T-helper 1 cell (primary cell): ENCODE measurements around the gene DRC3.
"Not testable (repeated sequence)": the region's sequence is repeated elsewhere in the genome, so short reads cannot be mapped to it uniquely, and the experiment has no call there.

Experiments used
- DNase-seq, 5 donors: peaks; one replicate each; pipeline ENCODE4 v3.0.0-alpha.2; 2012 to 2020

DRC3 gene

GRCh38 chr17:17941015-17941414, 31.6 kb upstream of the DRC3 start:
- no peak for DNase-seq

- DNase-seq = no peak
These were observed 29.8 kb upstream of the DRC3 start for GRCh38 chr17:17942846-17943245.

GRCh38 chr17:17943281-17943984, 29.2 kb upstream of the DRC3 start:
- DNase-seq = no peak

GRCh38 chr17:17944242-17944641, 28.4 kb upstream of the DRC3 start:
- no peak for DNase-seq

GRCh38 chr17:17944743-17945142, 27.9 kb upstream of the DRC3 start:
- no peak for DNase-seq

GRCh38 chr17:17946093-17946492, 26.6 kb upstream of the DRC3 start:
- no peak for DNase-seq

GRCh38 chr17:17947309-17947708, 25.4 kb upstream of the DRC3 start:
- no peak for DNase-seq

- DNase-seq = no peak
These were observed 24.7 kb upstream of the DRC3 start for GRCh38 chr17:17947966-17948365.

GRCh38 chr17:17950347-17950746, 22.3 kb upstream of the DRC3 start:
- DNase-seq = no peak

GRCh38 chr17:17950806-17951205, 21.9 kb upstream of the DRC3 start:
- DNase-seq = no peak

- no peak for DNase-seq
These were observed 21.1 kb upstream of the DRC3 start for GRCh38 chr17:17951524-17951923.

GRCh38 chr17:17952691-17953090, 20.0 kb upstream of the DRC3 start:
- no peak for DNase-seq

- no peak for DNase-seq
These were observed 18.6 kb upstream of the DRC3 start for GRCh38 chr17:17954079-17954478.

- not testable (repeated sequence) for DNase-seq
These were observed 16.8 kb upstream of the DRC3 start for GRCh38 chr17:17955790-17956341.

- DNase-seq = no peak
These were observed 15.1 kb upstream of the DRC3 start for GRCh38 chr17:17957584-17957916.

GRCh38 chr17:17958982-17959381, 13.7 kb upstream of the DRC3 start:
- peak in 1 of 5 donors; percentile 13 for DNase-seq

- peak in 1 of 5 donors; percentile 80 for DNase-seq
These were observed 12.9 kb upstream of the DRC3 start for GRCh38 chr17:17959520-17960361.

- DNase-seq = no peak
These were observed 12.1 kb upstream of the DRC3 start for GRCh38 chr17:17960500-17961030.

- DNase-seq = no peak
These were observed 9.6 kb upstream of the DRC3 start for GRCh38 chr17:17963066-17963465.

GRCh38 chr17:17963694-17964436, 8.8 kb upstream of the DRC3 start:
- no peak for DNase-seq

GRCh38 chr17:17964710-17965109, 8.0 kb upstream of the DRC3 start:
- no peak for DNase-seq

GRCh38 chr17:17965152-17965721, 7.4 kb upstream of the DRC3 start:
- no peak for DNase-seq

GRCh38 chr17:17966399-17966798, 6.3 kb upstream of the DRC3 start:
- peak in 1 of 5 donors; percentile 33 for DNase-seq
